ENCODE results near the gene MYOF. TPM values are rescaled to one million over a fixed set of nuclear protein-coding genes. Genes with fewer than 3 reads are reported as not detected.

MYOF gene
- total RNA-seq, 2 donors from 2014 or later = 21.1 to 25.7 TPM

- H3K27ac ChIP-seq = peak overlapping the region in 1 of 4 donors; percentile 12
- intact Hi-C loops (cut with DNase I) = no loop called here
- H3K4me1 ChIP-seq = no peaks in the 10 kb centered on the region
- DNase-seq (peak in 1 of 4 donors; percentile 25), ATAC-seq (no peak)
- no peak for TF ChIP-seq CTCF (IDR thresholded peaks at IDR 0.05)
- no peak for TF ChIP-seq POLR2A (IDR thresholded peaks at IDR 0.05)
- H3K9me3 ChIP-seq = no peaks in the 10 kb centered on the region
- no peak overlapping the region for H3K4me3 ChIP-seq
- 51 to 66% methylated on average over 7 of the region's 7 CpGs for WGBS, 2 donors
- no peaks in the 10 kb centered on the region for H3K36me3 ChIP-seq (replicated peaks in 1 of 2; ENCODE audit: insufficient read depth in 1 of 2, low read depth in 2 of 2)
- H3K27me3 ChIP-seq = no peaks in the 10 kb centered on the region
Observed at GRCh38 chr10:93412801-93413200, 69.3 kb downstream of the MYOF start.

GRCh38 chr10:93410697-93411348, 71.3 kb downstream of the MYOF start:
- H3K36me3 ChIP-seq (replicated peaks in 1 of 2; ENCODE audit: insufficient read depth in 1 of 2, low read depth in 2 of 2) = no peaks in the 10 kb centered on the region
- H3K4me3 ChIP-seq = no peak overlapping the region
- no peak for DNase-seq
- H3K27ac ChIP-seq = no peak overlapping the region
- ATAC-seq = no peak
- no peak for TF ChIP-seq CTCF (IDR thresholded peaks at IDR 0.05)
- no peak for TF ChIP-seq POLR2A (IDR thresholded peaks at IDR 0.05)
- no peaks in the 10 kb centered on the region for H3K27me3 ChIP-seq
- H3K4me1 ChIP-seq = no peaks in the 10 kb centered on the region
- intact Hi-C loops (cut with DNase I) = no loop called here
- no peaks in the 10 kb centered on the region for H3K9me3 ChIP-seq
- WGBS, 2 donors = 62 to 65% methylated on average over 6 of the region's 6 CpGs

- TF ChIP-seq CTCF (IDR thresholded peaks at IDR 0.05) (no peak), POLR2A (IDR thresholded peaks at IDR 0.05) (no peak)
- ATAC-seq (no peak), DNase-seq (no peak)
- H3K9me3 ChIP-seq = no peaks in the 10 kb centered on the region
- H3K27me3 ChIP-seq = no peaks in the 10 kb centered on the region
- WGBS, 2 donors = 64 to 67% methylated on average over 8 of the region's 8 CpGs
- no peak overlapping the region for H3K4me3 ChIP-seq
- no peaks in the 10 kb centered on the region for H3K36me3 ChIP-seq (replicated peaks in 1 of 2; ENCODE audit: insufficient read depth in 1 of 2, low read depth in 2 of 2)
- intact Hi-C loops (cut with DNase I) = no loop called here
- no peak overlapping the region for H3K27ac ChIP-seq
- no peaks in the 10 kb centered on the region for H3K4me1 ChIP-seq
Observed at GRCh38 chr10:93408783-93409182, 73.4 kb downstream of the MYOF start.

GRCh38 chr10:93406364-93407145, 75.6 kb downstream of the MYOF start:
- H3K27me3 ChIP-seq = no peaks in the 10 kb centered on the region
- no peaks in the 10 kb centered on the region for H3K9me3 ChIP-seq
- intact Hi-C loops (cut with DNase I) = no loop called here
- H3K4me3 ChIP-seq = no peak overlapping the region
- no peaks in the 10 kb centered on the region for H3K36me3 ChIP-seq (replicated peaks in 1 of 2; ENCODE audit: insufficient read depth in 1 of 2, low read depth in 2 of 2)
- H3K27ac ChIP-seq = no peak overlapping the region
- H3K4me1 ChIP-seq = no peaks in the 10 kb centered on the region
- TF ChIP-seq CTCF (IDR thresholded peaks at IDR 0.05) (no peak), POLR2A (IDR thresholded peaks at IDR 0.05) (no peak)
- WGBS, 2 donors = 78 to 81% methylated on average over 11 of the region's 11 CpGs
- DNase-seq (no peak), ATAC-seq (no peak)

- H3K36me3 ChIP-seq (replicated peaks in 1 of 2; ENCODE audit: insufficient read depth in 1 of 2, low read depth in 2 of 2) = no peaks in the 10 kb centered on the region
- no peak for ATAC-seq
- TF ChIP-seq POLR2A (IDR thresholded peaks at IDR 0.05) (no peak), CTCF (IDR thresholded peaks at IDR 0.05) (no peak)
- no peak for DNase-seq
- no peak overlapping the region for H3K27ac ChIP-seq
- intact Hi-C loops (cut with DNase I) = no loop called here
- no peak overlapping the region for H3K4me3 ChIP-seq
- no peaks in the 10 kb centered on the region for H3K27me3 ChIP-seq
- no peaks in the 10 kb centered on the region for H3K9me3 ChIP-seq
- H3K4me1 ChIP-seq = no peaks in the 10 kb centered on the region
- WGBS, 2 donors = 68 to 73% methylated on average over 3 of the region's 3 CpGs
Observed at GRCh38 chr10:93404048-93404354, 78.1 kb downstream of the MYOF start.
